CD4-positive, alpha-beta T cell treated with Interferon alpha-2 for 1 hour (primary cell): ENCODE results near the gene RHCE.
A peak's percentile ranks its signal among the peaks of the same experiment; 100 is the strongest.
"Not testable (repeated sequence)": the region's sequence is repeated elsewhere in the genome, so short reads cannot be mapped to it uniquely, and the experiment has no call there.

Source experiments
- DNase-seq, 2 donors: peaks; one replicate each; pipeline ENCODE4 v3.0.0-alpha.2; 2020 to 2022

Gene RHCE

GRCh38 chr1:25420715-25421114, at the start of gene RHCE:
Gene RHCE (minus strand): TSS chr1:25420825. CDS start chr1:25420786, 39 bp downstream.
- not testable (repeated sequence) for DNase-seq

GRCh38 chr1:25469177-25469576, 48.6 kb upstream of the RHCE start:
- DNase-seq, result no peak

- no peak for DNase-seq
Measured at GRCh38 chr1:25468033-25468432, 47.4 kb upstream of the RHCE start.

GRCh38 chr1:25467616-25468015, 47.0 kb upstream of the RHCE start:
- DNase-seq, result no peak

- peak in 1 of 2 donors; percentile 28 for DNase-seq
Measured at GRCh38 chr1:25467193-25467592, 46.6 kb upstream of the RHCE start.

GRCh38 chr1:25462732-25463131, 42.1 kb upstream of the RHCE start:
- DNase-seq, result no peak

- DNase-seq, result no peak
Measured at GRCh38 chr1:25461849-25462248, 41.2 kb upstream of the RHCE start.

GRCh38 chr1:25460816-25461215, 40.2 kb upstream of the RHCE start:
- DNase-seq, result not testable (repeated sequence)

GRCh38 chr1:25460020-25460419, 39.4 kb upstream of the RHCE start:
- no peak for DNase-seq

GRCh38 chr1:25458541-25459298, 38.1 kb upstream of the RHCE start:
- no peak for DNase-seq

GRCh38 chr1:25456502-25456901, 35.9 kb upstream of the RHCE start:
- DNase-seq, result no peak

- DNase-seq, result no peak
Measured at GRCh38 chr1:25451908-25452307, 31.3 kb upstream of the RHCE start.

- DNase-seq, result no peak
Measured at GRCh38 chr1:25450891-25451290, 30.3 kb upstream of the RHCE start.

GRCh38 chr1:25447547-25447946, 26.9 kb upstream of the RHCE start:
- no peak for DNase-seq

GRCh38 chr1:25445993-25446538, 25.4 kb upstream of the RHCE start:
- DNase-seq, result no peak

GRCh38 chr1:25444604-25445003, 24.0 kb upstream of the RHCE start:
- DNase-seq, result not testable (repeated sequence)

- no peak for DNase-seq
Measured at GRCh38 chr1:25443030-25443699, 22.5 kb upstream of the RHCE start.

GRCh38 chr1:25442178-25442577, 21.6 kb upstream of the RHCE start:
- DNase-seq, result no peak

- DNase-seq, result no peak
Measured at GRCh38 chr1:25439287-25439686, 18.7 kb upstream of the RHCE start.

- DNase-seq, result no peak
Measured at GRCh38 chr1:25437672-25438071, 17.0 kb upstream of the RHCE start.

GRCh38 chr1:25435397-25436108, 14.9 kb upstream of the RHCE start:
- DNase-seq, result no peak

GRCh38 chr1:25433389-25434186, 13.0 kb upstream of the RHCE start:
- no peak for DNase-seq
